Stomach (tissue), 4 donors: Measurements from ENCODE around the gene YIF1B.

Source experiments
- CTCF ChIP-seq, 7 experiments: fragments of 450-650 bp in 4 of 7; fragments of 200-600 bp in 3 of 7; sonication (generic) in 3 of 7; IDR thresholded peaks; one replicate each; pipeline ENCODE4 v1.5.1; 2016 to 2019; ENCODE audit warnings: antibody characterized with exemption in 7 of 7, control low read depth in 2 of 7, mild to moderate bottlenecking in 1 of 7
- POLR2A ChIP-seq, 4 donors: fragments of 450-650 bp; IDR thresholded peaks; one replicate each; pipeline ENCODE4 v1.6.1; 2016; ENCODE audit warnings: antibody characterized with exemption in 4 of 4, control low read depth in 2 of 4, mild to moderate bottlenecking in 1 of 4, moderate library complexity in 1 of 4

GRCh38 chr19:38355728-38356725 lies 40.3 kb upstream of the YIF1B start:
- TF ChIP-seq CTCF (IDR thresholded peaks at IDR 0.05) (no peak), POLR2A (IDR thresholded peaks at IDR 0.05) (no peak)
